HG02642 (cell line): ENCODE results near the gene SIK2.
"Not testable (repeated sequence)": the region's sequence is repeated elsewhere in the genome, so short reads cannot be mapped to it uniquely, and the experiment has no call there.

Experiments used
- ATAC-seq: cut with Tn5 transposase; IDR thresholded peaks from one replicate; pipeline ENCODE4 v1.9.1; 2021; ENCODE audit warnings: mild to moderate bottlenecking; ENCODE audit not compliant: unreplicated experiment, poor library complexity

The SIK2 gene

GRCh38 chr11:111651336-111651735 is 49.1 kb downstream of the SIK2 start:
- not testable (repeated sequence) for ATAC-seq

- ATAC-seq: no peak
Measured at GRCh38 chr11:111652184-111652583, 49.9 kb downstream of the SIK2 start.

- ATAC-seq: no peak
Measured at GRCh38 chr11:111654601-111655000, 52.4 kb downstream of the SIK2 start.

GRCh38 chr11:111655924-111656323 is 53.7 kb downstream of the SIK2 start:
- ATAC-seq: no peak

- ATAC-seq: not testable (repeated sequence)
Measured at GRCh38 chr11:111657905-111658304, 55.7 kb downstream of the SIK2 start.

- not testable (repeated sequence) for ATAC-seq
Measured at GRCh38 chr11:111658493-111658892, 56.2 kb downstream of the SIK2 start.

GRCh38 chr11:111659201-111660115 is 57.2 kb downstream of the SIK2 start:
- ATAC-seq: no peak

GRCh38 chr11:111660822-111661221 is 58.6 kb downstream of the SIK2 start:
- ATAC-seq: no peak

GRCh38 chr11:111663820-111664219 is 61.6 kb downstream of the SIK2 start:
- no peak for ATAC-seq

- no peak for ATAC-seq
Measured at GRCh38 chr11:111665777-111666176, 63.5 kb downstream of the SIK2 start.

- no peak for ATAC-seq
Measured at GRCh38 chr11:111668980-111669379, 66.7 kb downstream of the SIK2 start.

GRCh38 chr11:111671383-111671782 is 69.1 kb downstream of the SIK2 start:
- ATAC-seq: no peak

GRCh38 chr11:111672949-111673348 is 70.7 kb downstream of the SIK2 start:
- no peak for ATAC-seq

- ATAC-seq: no peak
Measured at GRCh38 chr11:111674941-111675340, 72.7 kb downstream of the SIK2 start.

GRCh38 chr11:111675891-111676290 is 73.6 kb downstream of the SIK2 start:
- ATAC-seq: no peak

GRCh38 chr11:111676878-111677585 is 74.8 kb downstream of the SIK2 start:
- ATAC-seq: no peak

GRCh38 chr11:111680486-111681175 is 78.4 kb downstream of the SIK2 start:
- ATAC-seq: no peak

GRCh38 chr11:111683806-111684205 is 81.6 kb downstream of the SIK2 start:
- ATAC-seq: no peak

- ATAC-seq: no peak
Measured at GRCh38 chr11:111684251-111684650, 82.0 kb downstream of the SIK2 start.

GRCh38 chr11:111688013-111688412 is 85.8 kb downstream of the SIK2 start:
- ATAC-seq: no peak

- no peak for ATAC-seq
Measured at GRCh38 chr11:111691176-111691575, 88.9 kb downstream of the SIK2 start.
